Measurements from ENCODE around the gene UNC5C.

The UNC5C gene

DNA sequence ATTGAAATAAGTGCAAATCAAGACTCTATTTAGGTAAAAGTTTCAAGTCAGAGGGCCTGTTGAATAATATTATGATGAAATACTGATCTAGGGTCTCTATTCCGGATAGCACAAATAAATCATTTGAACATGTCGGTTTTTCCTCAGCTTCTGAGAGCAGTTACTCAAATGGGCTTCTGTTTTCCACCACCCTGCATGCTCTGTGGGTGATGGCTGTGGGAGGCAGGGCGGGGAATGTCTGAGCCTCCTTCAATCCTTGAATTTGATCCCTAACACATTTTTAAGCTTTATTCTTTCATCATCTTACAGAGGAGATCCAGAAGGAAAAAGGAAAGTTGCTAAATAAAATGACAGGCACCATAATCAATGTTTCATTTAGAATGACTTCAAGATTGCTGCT, 8.5 kb downstream of the UNC5C start:
- Mint-ChIP-seq H3K4me3 (no peak overlapping the region), H3K9me3 (no peaks in the 10 kb centered on the region), H3K36me3 (ENCODE audit: insufficient read depth) (peaks cover 2% of the 10 kb centered on the region), H3K27me3 (no peaks in the 10 kb centered on the region), H3K27ac (no peak overlapping the region), H3K4me1 (ENCODE audit: low read depth in 2 of 2) (no peaks in the 10 kb centered on the region)
- DNase-seq (no peak), ATAC-seq (replicated peaks) (no peak)

DNA sequence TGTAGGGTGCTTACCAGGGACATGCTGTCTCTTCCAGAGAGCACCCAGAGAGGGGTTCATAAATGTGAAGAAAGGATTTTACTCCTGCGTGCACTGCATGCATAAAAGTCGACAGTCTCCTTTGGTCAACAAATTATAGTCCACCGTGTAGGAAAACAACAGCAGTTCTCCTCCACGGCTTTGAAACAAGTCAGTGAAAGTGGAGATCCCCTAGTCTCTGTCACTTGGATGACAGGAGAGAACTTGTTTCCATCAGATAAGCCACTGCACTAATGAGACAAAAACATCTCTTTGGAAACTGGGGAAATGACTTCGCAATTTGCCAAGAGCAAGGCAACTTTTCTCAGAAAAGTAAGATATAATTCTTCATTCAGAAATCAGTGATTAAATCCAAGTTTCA, 9.7 kb downstream of the UNC5C start:
- Mint-ChIP-seq H3K4me3 (no peak overlapping the region), H3K36me3 (ENCODE audit: insufficient read depth) (peaks cover 2% of the 10 kb centered on the region), H3K27ac (no peak overlapping the region), H3K27me3 (no peaks in the 10 kb centered on the region), H3K9me3 (no peaks in the 10 kb centered on the region), H3K4me1 (ENCODE audit: low read depth in 2 of 2) (no peaks in the 10 kb centered on the region)
- DNase-seq (no peak), ATAC-seq (replicated peaks) (no peak)

DNA sequence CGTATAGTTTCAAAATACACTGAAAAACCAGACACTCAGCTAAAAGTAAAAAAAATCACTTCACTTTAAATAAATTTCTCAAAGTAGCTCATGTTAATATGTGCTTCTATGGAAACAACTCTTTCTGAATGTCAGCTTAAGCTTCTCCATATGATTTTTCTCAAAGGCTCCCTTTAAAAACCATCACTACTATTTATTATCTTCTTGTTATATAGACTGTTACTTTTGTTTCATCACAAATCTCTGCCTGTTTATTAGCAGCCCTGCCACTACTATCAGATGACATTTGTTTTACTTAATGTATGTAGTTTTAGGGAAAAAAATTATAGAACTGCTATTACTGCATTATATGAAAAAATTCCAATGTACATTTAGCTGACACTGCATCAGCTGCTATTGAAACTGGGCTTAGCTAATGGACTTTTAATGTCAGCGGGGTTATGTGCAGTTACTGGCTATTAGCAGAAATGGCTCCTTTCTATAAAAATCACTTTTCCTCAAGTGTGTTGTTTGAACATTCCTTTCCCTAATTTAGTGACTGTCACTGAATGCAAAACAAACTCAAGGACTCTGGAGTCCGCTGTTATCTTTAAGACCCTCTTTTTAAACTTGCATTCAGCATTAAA, 10.8 kb downstream of the UNC5C start:
- H3K4me3 Mint-ChIP-seq = no peak overlapping the region
- peaks cover 2% of the 10 kb centered on the region for H3K36me3 Mint-ChIP-seq (ENCODE audit: insufficient read depth)
- DNase-seq (no peak), ATAC-seq (replicated peaks) (no peak)
- no peak overlapping the region for H3K27ac Mint-ChIP-seq
- no peaks in the 10 kb centered on the region for H3K9me3 Mint-ChIP-seq
- H3K27me3 Mint-ChIP-seq = no peaks in the 10 kb centered on the region
- H3K4me1 Mint-ChIP-seq (ENCODE audit: low read depth in 2 of 2) = no peaks in the 10 kb centered on the region

DNA sequence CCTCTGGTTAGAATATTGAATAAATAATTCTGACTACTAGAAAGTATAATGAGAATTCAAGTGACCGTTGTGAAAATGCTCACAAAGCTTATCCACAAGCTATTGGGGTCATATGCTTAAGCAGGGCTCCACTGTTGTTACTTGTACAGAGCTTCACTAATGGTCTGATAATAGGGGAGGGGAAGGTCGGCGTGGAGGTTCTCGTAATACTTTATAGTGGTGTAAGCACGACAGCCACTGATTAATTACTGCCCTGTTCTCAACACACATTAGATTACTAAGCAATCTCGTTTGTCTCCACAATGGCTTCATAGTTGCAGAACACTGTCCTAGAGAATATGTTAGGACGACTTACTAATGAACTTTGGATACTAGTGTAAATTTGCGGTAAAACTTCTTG, 11.6 kb downstream of the UNC5C start:
- DNase-seq = no peak
- no peak overlapping the region for H3K27ac Mint-ChIP-seq

DNA sequence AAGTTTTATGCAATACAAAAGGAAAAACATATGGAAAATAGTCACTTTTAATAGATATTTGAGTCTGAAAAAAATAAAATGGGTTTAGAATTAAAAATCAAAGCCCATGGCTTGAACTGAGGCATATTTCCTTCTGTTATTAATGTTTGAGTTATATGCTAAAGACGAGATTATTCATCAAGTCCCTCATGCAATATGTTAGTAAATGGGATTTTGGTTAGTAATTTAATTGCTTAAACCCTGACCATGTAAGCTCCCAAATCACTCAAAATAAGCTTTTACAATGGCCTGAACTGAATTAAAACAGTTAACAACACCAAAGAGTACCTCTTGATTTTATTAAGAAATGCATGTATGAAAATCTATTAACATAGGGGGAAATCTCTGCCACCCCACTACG, 12.1 kb downstream of the UNC5C start:
- Mint-ChIP-seq H3K27ac (no peak overlapping the region), H3K4me1 (ENCODE audit: low read depth in 2 of 2) (no peaks in the 10 kb centered on the region)

More for the DNA sequence above, 11.6 kb downstream of the UNC5C start:
- Mint-ChIP-seq H3K36me3 (ENCODE audit: insufficient read depth) (peaks cover 2% of the 10 kb centered on the region), H3K4me1 (ENCODE audit: low read depth in 2 of 2) (no peaks in the 10 kb centered on the region), H3K9me3 (no peaks in the 10 kb centered on the region), H3K27me3 (no peaks in the 10 kb centered on the region), H3K4me3 (no peak overlapping the region)
- ATAC-seq (replicated peaks) = no peak

DNA sequence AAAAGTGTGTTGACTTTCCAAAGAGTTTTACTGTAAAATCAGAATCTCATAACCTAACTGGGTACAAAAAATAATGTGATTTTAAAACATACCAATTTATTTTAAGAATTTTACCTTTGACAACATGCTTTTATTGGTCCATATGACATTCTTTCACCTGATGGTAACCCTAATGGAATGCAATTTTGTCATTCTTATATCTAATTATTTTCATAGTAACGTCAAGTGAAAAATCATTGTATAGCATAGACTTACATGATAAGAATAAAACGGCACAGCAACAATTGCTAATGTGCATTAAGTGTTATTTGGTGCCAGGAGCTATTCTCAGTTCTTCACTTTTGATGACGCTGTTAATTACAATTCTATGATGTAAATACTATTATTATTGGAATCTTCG, 13.6 kb downstream of the UNC5C start:
- no peaks in the 10 kb centered on the region for H3K27me3 Mint-ChIP-seq
- no peaks in the 10 kb centered on the region for H3K4me1 Mint-ChIP-seq (ENCODE audit: low read depth in 2 of 2)
- DNase-seq = no peak
- H3K9me3 Mint-ChIP-seq = no peaks in the 10 kb centered on the region
- no peak overlapping the region for H3K4me3 Mint-ChIP-seq
- no peak for ATAC-seq (replicated peaks)
- no peak overlapping the region for H3K27ac Mint-ChIP-seq
- peaks cover 2% of the 10 kb centered on the region for H3K36me3 Mint-ChIP-seq (ENCODE audit: insufficient read depth)

More for the DNA sequence above, 12.1 kb downstream of the UNC5C start:
- H3K4me3 Mint-ChIP-seq = no peak overlapping the region
- no peak for ATAC-seq (replicated peaks)
- DNase-seq = no peak
- H3K27me3 Mint-ChIP-seq = no peaks in the 10 kb centered on the region
- no peaks in the 10 kb centered on the region for H3K9me3 Mint-ChIP-seq
- H3K36me3 Mint-ChIP-seq (ENCODE audit: insufficient read depth) = peaks cover 2% of the 10 kb centered on the region

DNA sequence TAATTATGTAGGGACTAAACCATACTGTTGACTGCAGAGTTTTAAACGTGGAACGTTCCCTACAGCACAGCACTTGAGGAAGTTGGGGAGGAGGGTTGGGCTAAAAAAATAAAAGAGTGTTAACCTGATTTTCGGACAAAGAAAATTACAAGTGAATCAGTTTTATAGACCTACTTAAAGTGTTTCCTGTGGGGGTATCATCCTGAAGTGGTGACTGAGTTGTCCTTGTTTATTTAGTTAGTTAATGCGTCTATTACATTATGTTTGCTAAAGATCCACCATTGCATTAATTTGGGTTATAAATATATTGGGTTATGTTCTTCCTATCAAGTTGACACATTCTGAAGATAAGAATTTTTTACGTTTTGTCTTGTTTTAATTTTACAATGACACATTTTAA, 14.7 kb downstream of the UNC5C start:
- Mint-ChIP-seq H3K4me1 (ENCODE audit: low read depth in 2 of 2) (no peaks in the 10 kb centered on the region), H3K27ac (no peak overlapping the region), H3K4me3 (no peak overlapping the region), H3K36me3 (ENCODE audit: insufficient read depth) (peaks cover 2% of the 10 kb centered on the region), H3K9me3 (no peaks in the 10 kb centered on the region), H3K27me3 (no peaks in the 10 kb centered on the region)
- DNase-seq (no peak), ATAC-seq (replicated peaks) (no peak)

DNA sequence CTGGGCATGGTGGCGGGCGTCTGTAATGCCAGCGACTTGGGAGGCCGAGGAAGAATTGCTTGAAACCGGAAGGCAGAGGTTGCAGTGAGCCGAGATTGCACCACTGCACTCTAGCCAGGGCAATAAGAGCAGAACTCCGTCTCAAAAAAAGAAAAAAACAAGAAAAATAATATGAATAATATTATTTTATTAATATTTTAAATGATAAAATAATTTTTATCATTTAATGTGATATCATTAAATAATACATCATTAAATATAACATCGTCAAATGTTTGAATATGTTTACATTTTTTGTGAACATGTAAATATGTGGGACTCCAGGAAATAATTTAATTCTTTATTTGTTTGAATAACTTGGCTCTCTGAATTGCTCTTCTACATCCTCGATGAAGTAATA, 15.5 kb downstream of the UNC5C start:
- H3K4me1 Mint-ChIP-seq (ENCODE audit: low read depth in 2 of 2) = no peaks in the 10 kb centered on the region
- DNase-seq (no peak), ATAC-seq (replicated peaks) (no peak)
- no peak overlapping the region for H3K27ac Mint-ChIP-seq
- no peaks in the 10 kb centered on the region for H3K9me3 Mint-ChIP-seq
- H3K36me3 Mint-ChIP-seq (ENCODE audit: insufficient read depth) = peaks cover 1% of the 10 kb centered on the region
- H3K4me3 Mint-ChIP-seq = no peak overlapping the region
- H3K27me3 Mint-ChIP-seq = no peaks in the 10 kb centered on the region

DNA sequence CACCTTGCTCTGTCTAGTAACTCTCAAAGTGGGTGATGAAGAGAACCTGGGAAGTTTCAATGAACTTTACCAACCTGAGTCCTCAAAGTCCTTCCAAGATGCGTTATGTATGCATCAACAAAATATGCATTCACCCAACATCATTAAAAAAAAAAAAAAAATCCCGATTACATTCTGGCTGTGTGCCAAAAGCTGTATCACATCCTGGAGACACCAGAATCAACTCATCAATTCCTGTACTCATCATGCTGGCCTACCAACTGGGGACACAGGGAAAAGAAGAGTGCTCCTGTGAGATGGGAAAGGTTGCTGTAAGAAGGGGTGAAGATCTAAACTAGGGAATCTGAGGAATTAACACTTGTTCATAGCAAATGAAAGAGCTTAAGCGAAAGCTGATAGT, 16.5 kb downstream of the UNC5C start:
- H3K4me3 Mint-ChIP-seq = no peak overlapping the region
- H3K27ac Mint-ChIP-seq = no peak overlapping the region
- H3K4me1 Mint-ChIP-seq (ENCODE audit: low read depth in 2 of 2) = no peaks in the 10 kb centered on the region
- no peaks in the 10 kb centered on the region for H3K27me3 Mint-ChIP-seq
- DNase-seq (no peak), ATAC-seq (replicated peaks) (no peak)
- no peaks in the 10 kb centered on the region for H3K36me3 Mint-ChIP-seq (ENCODE audit: insufficient read depth)
- H3K9me3 Mint-ChIP-seq = no peaks in the 10 kb centered on the region

DNA sequence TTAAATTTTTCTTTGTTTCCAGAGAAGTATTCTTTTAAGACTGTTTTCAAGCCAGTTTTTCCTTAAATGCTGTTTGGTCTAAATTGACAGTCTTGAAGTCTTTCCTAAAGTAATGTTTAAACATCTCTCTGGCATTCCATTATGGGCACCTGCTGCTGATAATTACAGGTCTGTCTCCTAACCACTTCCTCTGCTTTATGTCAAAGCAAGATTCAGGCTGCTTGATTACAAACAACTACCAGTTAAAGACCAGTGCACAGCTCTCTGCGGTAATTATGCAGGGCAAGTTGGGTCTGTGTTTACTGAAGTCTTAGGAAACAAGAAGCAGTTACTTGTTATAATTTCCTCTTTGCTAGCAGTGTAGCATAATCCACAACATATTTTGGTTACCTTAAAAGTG, 17.6 kb downstream of the UNC5C start:
- Mint-ChIP-seq H3K36me3 (ENCODE audit: insufficient read depth) (no peaks in the 10 kb centered on the region), H3K27ac (no peak overlapping the region), H3K27me3 (no peaks in the 10 kb centered on the region), H3K9me3 (no peaks in the 10 kb centered on the region), H3K4me1 (ENCODE audit: low read depth in 2 of 2) (no peaks in the 10 kb centered on the region), H3K4me3 (no peak overlapping the region)
- DNase-seq (no peak), ATAC-seq (replicated peaks) (no peak)

DNA sequence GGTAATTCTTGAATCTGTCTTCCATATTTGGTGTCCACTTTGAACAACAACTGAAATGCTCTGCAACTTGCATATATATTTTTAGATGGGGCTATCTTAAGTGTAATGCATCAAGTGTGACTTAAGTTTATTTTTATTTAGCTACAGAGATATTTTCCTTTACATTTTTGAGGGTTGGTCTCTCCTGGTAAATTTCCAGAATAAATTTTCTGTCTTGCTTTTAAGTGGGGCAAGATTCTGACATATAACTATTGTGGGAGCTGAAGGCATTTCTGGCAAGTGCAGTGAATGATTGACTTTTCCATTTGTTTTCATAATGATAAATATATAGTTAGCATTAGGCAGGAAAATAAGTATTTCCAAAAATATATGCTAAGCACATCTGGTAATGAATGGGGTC, 18.8 kb downstream of the UNC5C start:
- Mint-ChIP-seq H3K27me3 (no peaks in the 10 kb centered on the region), H3K27ac (no peak overlapping the region), H3K4me1 (ENCODE audit: low read depth in 2 of 2) (no peaks in the 10 kb centered on the region), H3K36me3 (ENCODE audit: insufficient read depth) (no peaks in the 10 kb centered on the region), H3K9me3 (no peaks in the 10 kb centered on the region), H3K4me3 (no peak overlapping the region)
- DNase-seq (no peak), ATAC-seq (replicated peaks) (no peak)

DNA sequence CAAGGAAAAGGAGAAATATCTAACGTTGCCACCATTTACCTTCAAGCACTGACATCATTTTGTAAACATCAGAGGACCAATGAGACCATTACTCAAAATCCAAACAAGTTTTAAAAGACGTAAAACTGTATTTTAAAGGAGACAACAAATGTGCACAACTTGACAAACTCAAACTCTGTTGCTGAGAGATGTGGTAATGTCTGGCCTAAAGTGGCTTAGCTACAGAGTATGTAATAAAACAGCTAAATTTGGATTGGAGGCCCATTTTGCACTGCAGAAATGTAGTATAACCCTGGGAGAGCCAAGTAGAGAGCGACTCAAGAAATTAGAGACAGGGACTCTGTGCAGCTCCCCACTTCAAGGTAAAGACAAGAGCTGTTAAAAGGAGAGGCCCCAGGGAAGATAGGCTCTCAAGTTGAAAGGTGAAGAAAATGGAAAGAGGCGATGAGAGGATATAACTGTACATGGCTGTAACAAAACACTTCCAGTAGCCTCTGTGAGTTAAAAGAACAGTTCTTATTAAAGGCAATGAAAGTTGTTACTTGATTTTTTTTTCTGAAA, 20.3 kb downstream of the UNC5C start:
- Mint-ChIP-seq H3K4me3 (no peak overlapping the region), H3K27me3 (no peaks in the 10 kb centered on the region), H3K27ac (no peak overlapping the region), H3K36me3 (ENCODE audit: insufficient read depth) (no peaks in the 10 kb centered on the region), H3K9me3 (no peaks in the 10 kb centered on the region), H3K4me1 (ENCODE audit: low read depth in 2 of 2) (no peaks in the 10 kb centered on the region)
- ATAC-seq (replicated peaks) (no peak), DNase-seq (no peak)

DNA sequence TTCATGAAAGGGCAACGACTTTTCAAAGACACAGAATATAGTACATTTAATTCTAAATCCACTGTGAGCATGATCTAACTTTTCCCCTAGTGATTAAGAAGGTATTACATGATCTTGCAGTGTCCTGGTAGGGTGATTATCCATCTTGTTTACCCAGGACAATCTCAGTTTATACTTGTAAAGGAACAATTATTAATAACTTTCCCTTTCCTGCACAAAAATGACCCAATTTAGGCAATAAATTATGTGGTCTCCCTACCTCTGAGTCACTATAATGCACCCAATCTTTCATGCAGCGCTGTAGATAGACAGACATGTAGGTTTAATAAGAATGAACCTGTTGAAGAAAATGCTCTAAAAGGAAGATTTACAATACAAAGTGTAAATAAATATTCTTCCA, 22.7 kb downstream of the UNC5C start:
- no peak overlapping the region for H3K4me3 Mint-ChIP-seq
- peaks cover 0 to 3% of the 10 kb centered on the region in 2 donors for H3K9me3 Mint-ChIP-seq
- ATAC-seq (replicated peaks) (no peak), DNase-seq (no peak)
- no peaks in the 10 kb centered on the region for H3K4me1 Mint-ChIP-seq (ENCODE audit: low read depth in 2 of 2)
- H3K27me3 Mint-ChIP-seq = no peaks in the 10 kb centered on the region
- no peak overlapping the region for H3K27ac Mint-ChIP-seq
- no peaks in the 10 kb centered on the region for H3K36me3 Mint-ChIP-seq (ENCODE audit: insufficient read depth)

DNA sequence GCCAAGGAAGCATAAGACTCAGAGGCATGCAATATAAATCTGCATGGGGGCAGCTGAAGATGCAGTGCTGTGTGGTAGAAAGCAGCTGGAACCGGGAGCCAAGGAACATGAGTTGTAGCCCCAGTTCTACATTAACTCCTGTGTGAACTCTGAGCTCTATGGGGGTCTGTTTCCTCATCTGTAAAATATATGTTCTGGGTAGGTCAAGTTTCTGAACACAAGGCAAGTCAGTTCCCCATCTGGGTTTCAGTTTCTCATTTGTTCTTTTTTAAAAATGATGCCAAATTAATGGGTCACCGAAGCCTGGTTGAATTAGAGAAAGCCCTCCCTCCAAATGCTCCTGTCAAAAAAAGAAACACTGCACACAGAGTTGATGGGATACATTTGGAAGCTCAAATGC, 24.0 kb downstream of the UNC5C start:
- H3K36me3 Mint-ChIP-seq (ENCODE audit: insufficient read depth) = no peaks in the 10 kb centered on the region
- no peaks in the 10 kb centered on the region for H3K27me3 Mint-ChIP-seq
- peaks cover 0 to 3% of the 10 kb centered on the region in 2 donors for H3K9me3 Mint-ChIP-seq
- H3K4me3 Mint-ChIP-seq = no peak overlapping the region
- ATAC-seq (replicated peaks) (no peak), DNase-seq (no peak)
- H3K27ac Mint-ChIP-seq = no peak overlapping the region
- H3K4me1 Mint-ChIP-seq (ENCODE audit: low read depth in 2 of 2) = no peaks in the 10 kb centered on the region

DNA sequence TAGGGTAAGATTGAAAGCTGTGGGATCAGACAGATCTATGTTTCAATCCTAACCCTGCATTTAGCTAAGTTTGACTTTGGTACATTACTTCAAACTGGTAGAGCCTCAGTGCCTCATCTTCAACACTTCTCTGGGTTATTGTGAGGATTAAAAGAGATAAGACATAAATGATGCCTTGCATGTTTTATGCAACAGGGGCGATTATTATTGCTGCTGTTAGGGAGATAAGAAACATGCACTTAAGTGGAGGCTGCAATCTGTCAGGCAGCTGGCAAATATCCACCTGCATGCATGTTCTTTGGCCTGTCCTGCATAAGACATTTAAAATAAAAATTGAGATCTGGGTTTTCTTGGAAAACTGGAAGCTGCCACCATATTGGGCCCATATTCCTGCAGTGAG, 24.6 kb downstream of the UNC5C start:
- Mint-ChIP-seq H3K4me3 (no peak overlapping the region), H3K9me3 (peaks cover 0 to 5% of the 10 kb centered on the region in 2 donors), H3K4me1 (ENCODE audit: low read depth in 2 of 2) (no peaks in the 10 kb centered on the region), H3K27ac (no peak overlapping the region), H3K36me3 (ENCODE audit: insufficient read depth) (no peaks in the 10 kb centered on the region), H3K27me3 (no peaks in the 10 kb centered on the region)
- ATAC-seq (replicated peaks) (no peak), DNase-seq (no peak)
